HG03442 (cell line): ENCODE results near the gene VIT.

Source experiments
- ATAC-seq: cut with Tn5 transposase; IDR thresholded peaks from one replicate; pipeline ENCODE4 v1.9.1; 2021; ENCODE audit warnings: mild to moderate bottlenecking, moderate library complexity; ENCODE audit not compliant: unreplicated experiment

VIT gene

GRCh38 chr2:36854241-36854640, 157.7 kb downstream of the VIT start:
- no peak for ATAC-seq

DNA sequence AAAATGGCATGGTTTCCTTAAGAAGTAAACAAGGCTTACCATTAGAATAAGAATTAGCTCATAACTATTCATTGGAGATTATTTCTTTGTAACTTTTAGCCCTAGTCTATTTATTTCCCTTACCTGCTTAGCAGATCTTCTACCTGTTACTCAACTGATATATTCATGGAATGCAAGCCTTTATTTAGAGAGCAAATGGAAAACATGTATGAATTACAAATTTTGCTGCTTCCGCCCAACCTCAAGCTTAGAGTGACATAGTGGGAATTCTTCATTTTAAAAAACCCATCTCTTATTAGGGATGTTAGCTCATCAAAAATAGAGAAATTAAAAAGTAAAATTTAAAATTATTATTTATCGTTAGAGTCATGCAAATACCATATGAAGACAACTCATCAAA, 158.9 kb downstream of the VIT start:
- ATAC-seq, result no peak

GRCh38 chr2:36857713-36858112, 161.2 kb downstream of the VIT start:
- no peak for ATAC-seq

DNA sequence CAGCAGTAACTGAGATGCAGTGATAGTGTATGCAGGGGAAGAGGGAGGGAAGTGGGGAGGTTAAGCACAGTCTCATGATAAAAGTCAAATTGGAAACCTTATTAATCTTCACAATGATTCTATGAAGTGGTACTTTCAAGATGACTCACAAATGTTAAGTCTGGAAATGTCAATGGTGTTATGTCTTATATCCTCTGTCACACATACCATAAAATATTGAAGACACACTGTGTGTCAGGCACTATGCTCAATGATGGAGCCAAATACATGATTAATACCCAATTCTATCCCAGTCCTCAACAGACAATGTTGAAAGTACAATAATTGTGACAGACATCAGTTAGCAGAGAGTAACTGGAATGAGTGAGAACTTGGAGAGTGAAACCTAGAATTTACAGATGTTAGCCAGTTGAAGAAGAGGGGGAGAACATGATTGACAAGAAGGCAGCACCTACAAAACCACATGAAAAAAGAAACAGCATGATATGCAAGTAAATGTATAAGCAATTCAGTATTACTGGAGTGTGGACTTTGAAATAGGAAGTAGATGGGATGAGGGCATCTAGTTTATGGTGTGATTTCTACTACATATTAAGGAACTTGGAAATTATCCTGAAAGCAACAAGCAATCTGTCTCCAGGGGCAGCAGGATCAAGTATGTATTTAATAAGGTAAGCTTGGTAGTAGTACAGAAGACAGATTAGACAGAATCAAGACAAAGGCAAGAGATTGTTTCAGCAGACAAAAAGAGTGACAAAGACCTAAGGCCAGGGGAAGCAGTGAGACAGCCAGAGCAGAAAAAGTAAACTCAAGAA, 162.3 kb downstream of the VIT start:
- ATAC-seq, result peak; percentile 58

DNA sequence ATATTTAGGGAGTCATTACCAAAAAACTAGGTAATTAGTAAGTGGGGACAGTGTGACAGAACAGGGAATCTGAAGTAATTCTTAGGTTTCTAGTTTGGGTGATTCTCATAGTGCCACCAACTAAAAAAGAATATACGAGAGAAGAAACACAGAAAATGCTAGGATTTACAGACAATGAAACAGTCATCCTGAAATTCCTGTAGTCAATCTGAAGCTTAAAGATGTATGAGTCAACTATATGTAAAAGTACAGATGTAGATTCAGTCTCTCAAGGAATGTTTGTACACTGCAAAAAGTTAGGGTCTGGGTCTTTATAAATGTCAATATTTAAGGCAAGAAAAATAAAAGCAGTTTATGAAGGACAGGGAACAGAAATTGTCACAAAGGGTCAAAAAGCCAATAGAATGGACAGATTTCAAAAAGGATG, 162.9 kb downstream of the VIT start:
- ATAC-seq, result no peak

- ATAC-seq, result no peak
These were observed 165.4 kb downstream of the VIT start for GRCh38 chr2:36861896-36862295.
